ENCODE results near the gene SPCS3.
"Not testable (repeated sequence)": the region's sequence is repeated elsewhere in the genome, so short reads cannot be mapped to it uniquely, and the experiment has no call there.

GRCh38 chr4:176324876-176325275 lies 5.1 kb downstream of the SPCS3 start:
- not testable (repeated sequence) for TF ChIP-seq ZBTB7A (tag by site-specific recombination; IDR thresholded peaks at IDR 0.05; ENCODE audit: low read depth); CTCF (tag by site-specific recombination; IDR thresholded peaks at IDR 0.05); ZNF747 (tag by site-specific recombination; IDR thresholded peaks at IDR 0.05); MEIS1 (CRISPR knock-in tag; IDR thresholded peaks at IDR 0.05; ENCODE audit: borderline replicate concordance)
